GM18909 (cell line): ENCODE results near the gene DNAH17.

Source experiments
- ATAC-seq: cut with Tn5 transposase; IDR thresholded peaks from one replicate; pipeline ENCODE4 v1.9.1; 2021; ENCODE audit warnings: mild to moderate bottlenecking; ENCODE audit not compliant: unreplicated experiment, poor library complexity

The DNAH17 gene

DNA sequence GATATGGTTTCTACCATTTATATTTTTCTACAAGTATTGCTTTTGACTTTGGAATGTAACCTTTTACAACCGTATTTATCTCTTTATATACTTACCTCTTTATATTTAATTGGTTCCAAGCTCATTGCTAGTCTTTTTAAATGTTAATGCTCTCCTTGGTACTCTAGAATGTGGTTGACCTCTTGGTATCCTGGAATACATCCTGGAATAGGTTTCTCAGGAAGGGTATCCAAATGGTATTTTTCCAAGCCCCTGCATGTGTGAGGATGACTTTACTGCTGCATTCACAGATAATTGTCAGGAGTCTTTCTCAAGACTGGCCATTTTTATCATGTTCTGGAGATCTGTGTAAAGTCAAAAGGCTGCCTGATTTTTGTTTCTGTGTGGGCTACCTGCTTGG is 30.2 kb downstream of the DNAH17 start:
- ATAC-seq: no peak

- ATAC-seq: no peak
Observed at GRCh38 chr17:78546476-78546875, 30.7 kb downstream of the DNAH17 start.

GRCh38 chr17:78544881-78545755 is 32.1 kb downstream of the DNAH17 start:
- ATAC-seq: no peak

DNA sequence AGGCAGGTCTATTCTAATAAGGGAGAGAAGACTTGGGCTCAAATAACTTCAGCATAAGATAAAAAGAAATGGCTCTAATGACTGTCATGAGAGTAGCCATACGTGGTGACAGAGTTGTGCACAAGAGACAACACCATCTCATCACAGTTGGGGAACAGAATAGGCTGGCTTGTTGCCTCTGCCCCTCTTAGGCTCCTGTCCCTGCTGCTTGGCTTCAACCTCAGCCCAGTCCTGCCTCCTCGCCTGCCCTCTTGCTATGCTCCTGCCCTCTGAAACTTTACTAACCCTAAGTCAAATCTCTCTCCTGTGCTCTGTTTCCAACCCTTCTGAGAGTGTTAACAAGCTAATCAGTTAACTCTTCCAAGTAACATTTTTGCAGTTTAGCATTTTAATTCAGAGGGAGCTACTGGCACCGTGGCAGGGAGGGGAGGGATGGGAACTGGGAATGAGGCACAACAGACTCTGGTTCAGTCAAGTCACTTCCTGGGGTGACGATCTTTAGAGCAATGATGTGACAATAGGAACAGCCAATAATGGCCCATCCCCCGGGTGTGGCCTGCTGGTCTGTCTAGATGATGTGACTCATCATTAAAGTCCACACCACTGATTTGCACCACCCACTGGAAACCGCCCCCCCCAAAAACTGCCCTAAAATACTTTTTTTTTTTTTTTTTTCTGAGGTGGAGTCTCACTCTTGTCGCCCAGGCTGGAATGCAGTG is 35.5 kb downstream of the DNAH17 start:
- no peak for ATAC-seq

GRCh38 chr17:78539781-78540180 is 37.4 kb downstream of the DNAH17 start:
- ATAC-seq: no peak

GRCh38 chr17:78538033-78538776 is 39.0 kb downstream of the DNAH17 start:
- ATAC-seq: no peak

DNA sequence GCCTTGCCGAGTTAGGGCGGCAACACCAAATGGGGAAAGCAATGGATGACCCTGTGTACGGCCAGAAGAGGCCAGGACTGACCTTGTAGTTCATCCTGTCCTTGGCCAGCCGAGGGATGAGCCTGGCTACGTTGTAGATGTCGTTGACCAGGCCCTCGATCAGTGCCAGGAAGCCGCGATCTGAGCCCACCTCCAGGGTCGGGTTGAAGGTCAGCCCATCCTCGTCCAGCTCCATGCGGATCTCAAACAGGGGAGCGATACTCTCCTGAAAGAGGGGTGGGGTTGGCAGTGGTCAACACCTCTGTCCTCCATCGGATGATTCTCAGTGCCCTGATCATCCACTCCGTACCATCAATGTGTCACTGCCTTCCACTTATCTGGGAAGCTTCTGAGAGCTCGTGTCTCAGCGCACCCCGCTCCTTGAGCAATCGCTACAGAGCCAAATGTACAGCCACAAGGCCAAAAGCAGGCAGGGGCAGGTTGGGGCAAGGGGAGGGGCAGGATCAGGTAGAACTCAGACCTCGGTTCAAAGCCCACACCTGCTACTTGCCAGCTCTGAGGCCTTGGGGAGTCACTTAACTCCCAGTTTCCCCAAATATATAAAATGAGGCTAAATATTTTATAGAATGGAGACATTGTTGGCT is 39.9 kb downstream of the DNAH17 start:
- ATAC-seq: no peak

DNA sequence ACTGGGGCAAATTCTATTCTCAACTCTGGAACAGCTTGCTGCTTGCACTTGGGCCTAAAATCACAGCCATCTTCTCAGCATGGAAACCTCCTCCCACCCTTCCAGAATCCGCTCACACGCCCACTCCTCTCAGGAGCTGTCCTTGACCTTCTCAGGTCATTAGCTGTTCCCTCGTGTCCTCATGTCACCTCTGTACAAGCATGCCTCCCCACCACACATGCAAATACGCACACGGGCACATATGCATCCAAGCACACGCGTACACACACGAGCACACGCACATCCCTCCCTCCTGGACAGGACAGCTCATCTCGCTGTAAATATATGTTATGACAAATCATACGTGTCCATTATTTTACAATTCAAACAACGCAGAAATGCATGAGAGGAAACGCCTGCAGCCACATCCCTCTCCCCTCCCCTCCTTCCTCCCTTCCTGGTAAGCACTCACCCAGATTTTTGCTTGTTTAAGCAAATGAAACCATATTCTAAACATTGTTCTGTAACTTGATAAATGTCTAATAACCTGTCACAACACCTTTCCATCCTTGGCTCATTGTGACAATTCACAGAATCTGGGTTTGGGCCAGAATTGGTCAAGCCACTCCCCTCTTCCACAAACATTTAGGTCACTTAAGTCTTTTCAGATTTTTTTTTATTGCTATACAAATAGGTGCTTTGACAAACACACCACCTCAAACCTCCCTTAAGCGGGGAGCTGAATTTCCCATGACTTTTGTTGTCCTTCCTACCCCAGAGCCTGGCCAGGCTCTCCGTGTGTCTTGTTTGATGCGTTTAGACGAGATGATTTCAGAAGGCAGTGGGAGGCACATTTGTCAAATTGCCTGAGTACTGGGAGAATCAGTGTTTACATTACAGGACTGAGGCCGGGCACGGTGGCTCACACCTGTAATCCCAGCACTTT is 41.7 kb downstream of the DNAH17 start:
- no peak for ATAC-seq

- no peak for ATAC-seq
Observed at GRCh38 chr17:78534492-78535272, 42.5 kb downstream of the DNAH17 start.

DNA sequence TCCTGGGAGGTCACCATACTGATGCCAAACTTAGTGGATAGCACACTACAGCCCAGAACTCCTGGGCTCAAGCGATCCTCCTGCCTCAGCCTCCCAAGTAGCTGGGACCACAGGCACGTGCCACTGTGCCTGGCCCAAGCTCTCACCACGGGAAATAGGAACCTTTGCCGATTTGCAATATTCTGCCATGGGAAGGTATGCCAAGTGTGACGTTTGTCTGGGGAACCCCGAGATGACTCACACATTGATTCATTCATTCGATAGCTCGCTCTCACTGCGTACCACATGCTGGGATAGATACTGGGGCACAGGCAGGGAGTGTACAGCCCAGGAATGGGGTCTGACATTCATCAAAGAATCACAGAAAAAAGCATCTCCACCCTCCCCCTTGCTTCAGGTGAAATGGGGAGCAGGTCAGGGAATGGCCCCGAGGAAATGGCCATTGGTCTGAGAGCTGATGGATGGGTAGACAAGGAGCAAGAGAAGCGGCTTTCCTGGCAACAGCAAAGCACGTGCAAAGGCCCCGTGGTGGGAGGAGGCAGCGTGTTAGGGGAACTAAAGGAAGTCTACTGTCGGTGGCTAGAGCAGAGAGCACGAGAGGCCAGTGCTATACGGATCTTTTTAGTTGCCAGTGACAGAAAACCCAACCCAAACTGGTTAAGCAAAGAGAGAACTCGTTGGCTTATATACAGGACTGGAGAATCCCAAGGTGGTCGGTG is 44.1 kb downstream of the DNAH17 start:
- ATAC-seq: no peak

DNA sequence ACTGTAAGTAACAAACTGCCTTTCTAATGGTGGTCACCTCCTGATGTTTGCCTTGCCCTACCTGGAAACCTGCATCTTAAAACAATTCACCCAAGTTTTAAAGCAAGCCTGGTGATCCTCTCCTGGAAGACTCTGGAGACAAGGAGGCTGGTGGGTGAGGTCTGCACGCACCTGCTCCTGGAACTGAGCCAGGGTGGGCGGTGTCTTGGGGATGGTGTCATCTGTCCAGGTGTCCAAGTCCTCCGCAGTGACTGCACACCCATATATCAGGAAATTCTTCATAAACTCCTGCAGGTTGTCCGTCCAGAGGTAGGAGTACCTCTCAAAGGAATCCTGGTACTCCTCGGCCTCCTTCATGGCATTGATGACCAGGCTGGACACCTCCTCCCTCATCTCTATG is 44.9 kb downstream of the DNAH17 start:
- no peak for ATAC-seq

- ATAC-seq: no peak
Observed at GRCh38 chr17:78530675-78531074, 46.5 kb downstream of the DNAH17 start.

GRCh38 chr17:78529871-78530670 is 47.1 kb downstream of the DNAH17 start:
- ATAC-seq: no peak

DNA sequence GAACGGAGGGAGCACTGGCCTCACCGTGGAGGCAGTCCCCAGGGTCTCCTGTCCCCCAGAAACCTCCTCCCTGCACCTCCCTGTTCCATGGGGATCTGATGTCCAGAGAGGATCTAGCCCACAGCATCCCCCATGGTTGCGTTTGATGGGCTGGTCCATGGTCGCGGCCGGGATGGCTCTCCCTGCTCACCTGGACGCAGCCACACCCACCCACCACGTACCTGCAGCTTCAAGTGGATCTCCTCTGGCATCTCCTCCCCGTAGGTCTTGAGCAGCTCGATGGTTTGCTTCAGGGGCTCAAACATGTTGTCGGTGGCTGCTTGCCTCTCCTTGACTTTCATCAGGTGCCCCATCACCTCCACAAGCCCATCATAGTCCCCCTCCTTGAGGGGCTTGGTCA is 47.9 kb downstream of the DNAH17 start:
- no peak for ATAC-seq

- no peak for ATAC-seq
Observed at GRCh38 chr17:78528541-78528940, 48.7 kb downstream of the DNAH17 start.

- no peak for ATAC-seq
Observed at GRCh38 chr17:78527345-78527744, 49.9 kb downstream of the DNAH17 start.
